Keratinocyte (primary cell): ENCODE measurements around the gene PXDC1. TPM values are rescaled to one million over a fixed set of nuclear protein-coding genes. Genes with fewer than 3 reads are reported as not detected.

Experiments used
- DNase-seq: peaks from one replicate; pipeline ENCODE4 v3.0.0-alpha.2; 2011; ENCODE audit warnings: low read depth, missing footprints, low spot score
- FAIRE-seq: peaks from 2 replicates; lab custom pipeline; 2011; peaks lifted over from hg19 to GRCh38; lab: Jason Lieb, UNC
- H2AFZ ChIP-seq: 2 replicates; pipeline ENCODE4 v1.6.0; 2012; ENCODE audit warnings: low read length, control low read depth, inconsistent platforms; ENCODE audit not compliant: control insufficient read depth
- H3K27ac ChIP-seq: 2 replicates; pipeline ENCODE4 v1.5.1; 2011; ENCODE audit warnings: low read length; ENCODE audit not compliant: control insufficient read depth, insufficient read depth
- H3K27me3 ChIP-seq: 3 replicates; pipeline ENCODE4 v1.6.0; 2011; ENCODE audit warnings: low read length; ENCODE audit not compliant: control insufficient read depth, insufficient read depth; ENCODE audit errors: extremely low read depth
- H3K36me3 ChIP-seq, 2 experiments: 2 replicates in 1 of 2; 3 replicates in 1 of 2; pipeline ENCODE4 v1.5.1; 2011; ENCODE audit warnings: low read length in 2 of 2, mild to moderate bottlenecking in 1 of 2; ENCODE audit not compliant: control insufficient read depth in 2 of 2, insufficient read depth in 2 of 2; ENCODE audit errors: extremely low read depth in 1 of 2
- H3K4me1 ChIP-seq: 3 replicates; pipeline ENCODE4 v1.5.1; 2011; ENCODE audit warnings: low read length; ENCODE audit not compliant: control insufficient read depth, insufficient read depth; ENCODE audit errors: extremely low read depth
- H3K4me2 ChIP-seq: 3 replicates; pipeline ENCODE4 v1.6.0; 2011; ENCODE audit warnings: low read depth, low read length; ENCODE audit not compliant: control insufficient read depth, insufficient read depth; ENCODE audit errors: extremely low read depth
- H3K4me3 ChIP-seq, 3 experiments: fragments of 200-600 bp in 1 of 3; sonication (generic) in 1 of 3; 2 replicates in 2 of 3; 3 replicates in 1 of 3; pipeline ENCODE4 v1.5.1; 2011 to 2016; ENCODE audit warnings: low read length in 3 of 3, mild to moderate bottlenecking in 3 of 3, control low read depth in 2 of 3, inconsistent platforms in 1 of 3, low read depth in 1 of 3, mixed read lengths in 1 of 3, mixed run types in 1 of 3, moderate library complexity in 1 of 3; ENCODE audit not compliant: control insufficient read depth in 2 of 3, insufficient read depth in 2 of 3; ENCODE audit errors: extremely low read depth in 1 of 3
- H3K79me2 ChIP-seq: 2 replicates; pipeline ENCODE4 v1.6.0; 2012; ENCODE audit warnings: low read length; ENCODE audit not compliant: control insufficient read depth, insufficient read depth
- H3K9ac ChIP-seq: 3 replicates; pipeline ENCODE4 v1.6.0; 2011; ENCODE audit warnings: low read length; ENCODE audit not compliant: control insufficient read depth, insufficient read depth; ENCODE audit errors: extremely low read depth
- H3K9me1 ChIP-seq: 3 replicates; pipeline ENCODE4 v1.6.0; 2011; ENCODE audit warnings: low read length; ENCODE audit not compliant: control insufficient read depth, insufficient read depth; ENCODE audit errors: extremely low read depth
- H3K9me3 ChIP-seq: 2 replicates; pipeline ENCODE4 v1.5.1; 2012; ENCODE audit warnings: low read depth, low read length; ENCODE audit not compliant: control insufficient read depth
- H4K20me1 ChIP-seq: 3 replicates; pipeline ENCODE4 v1.6.0; 2011; ENCODE audit warnings: low read length; ENCODE audit not compliant: control insufficient read depth, insufficient read depth; ENCODE audit errors: extremely low read depth
- EZH2 ChIP-seq: IDR thresholded peaks from one replicate; pipeline ENCODE4 v1.6.1; 2012; ENCODE audit warnings: inconsistent platforms, mild to moderate bottlenecking, low read length, moderate library complexity
- dilution Hi-C: fragments of 300-500 bp; cut with MboI; formaldehyde crosslinking; loops from one replicate; pipeline ENCODE4 v1.7.0; 2020; ENCODE audit warnings: low sequenced_read_pairs; ENCODE audit not compliant: extremely low pct_ligation_motif_present
- polyA plus RNA-seq, 5 experiments: library from polyadenylated mRNA; depleted of rRNA in 3 of 5; stranded (reverse) in 3 of 5; stranded (forward) in 1 of 5; unstranded in 1 of 5; fragments of >200 nt; gene quantifications; 1 replicate in 1 of 5; 2 replicates in 3 of 5; 3 replicates in 1 of 5; pipeline versions ENCODE4 v1.2.1 to v1.2.3, GENCODE V29; 2011 to 2012; ENCODE audit warnings: missing spikeins in 2 of 5, low read depth in 1 of 5, low replicate concordance in 1 of 5
- TF ChIP-seq, protein P1 (sequence below), 3 experiments: IDR thresholded peaks in 1 of 3; conservative IDR thresholded peaks in 1 of 3; optimal IDR thresholded peaks in 1 of 3; 2 replicates in 2 of 3; 3 replicates in 1 of 3; pipeline versions ENCODE3 to v1.5.1; 2011; ENCODE audit warnings: low read length in 3 of 3, mild to moderate bottlenecking in 3 of 3, moderate library complexity in 2 of 3, control low read depth in 1 of 3, inconsistent platforms in 1 of 3; ENCODE audit not compliant: insufficient read depth in 2 of 3; ENCODE audit errors: extremely low read depth in 1 of 3

The PXDC1 gene
- polyA plus RNA-seq, 1 donor (not counting 4 experiments of a cell fraction or from before 2014, with no cell fraction given) = 17.1 TPM

DNA sequence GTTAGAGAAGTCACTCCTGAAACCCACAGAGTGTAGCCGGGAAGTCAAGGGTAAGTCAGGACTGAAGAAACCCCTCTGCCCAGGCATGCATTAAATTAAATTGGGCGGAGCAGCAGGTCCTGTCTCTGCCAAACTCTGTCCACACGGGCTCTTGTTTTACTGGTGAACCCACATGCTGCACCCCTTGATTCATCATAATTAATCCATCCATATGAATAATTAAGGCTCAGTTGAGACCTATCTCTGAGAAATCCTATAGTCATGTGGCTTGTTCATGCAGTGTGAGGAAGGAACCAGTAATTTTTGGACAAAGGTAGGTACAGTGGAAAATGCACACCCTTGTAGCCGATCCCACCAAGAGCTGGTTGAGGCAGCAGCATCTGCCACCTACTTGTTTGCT lies 43.0 kb downstream of the PXDC1 start:
- H4K20me1 ChIP-seq = no peaks in the 10 kb centered on the region
- no peak overlapping the region for H3K4me2 ChIP-seq
- H3K4me1 ChIP-seq = peaks cover 8% of the 10 kb centered on the region
- peaks cover 0 to 1% of the 10 kb centered on the region in 2 experiments for H3K36me3 ChIP-seq
- no peak overlapping the region for H3K27ac ChIP-seq
- dilution Hi-C loops = loop anchor here (25.0 kb wide), 1 partner anchor 296 kb away; no protein-coding TSS in a partner anchor
- H2AFZ ChIP-seq = no peak overlapping the region
- TF ChIP-seq, protein P1, sequence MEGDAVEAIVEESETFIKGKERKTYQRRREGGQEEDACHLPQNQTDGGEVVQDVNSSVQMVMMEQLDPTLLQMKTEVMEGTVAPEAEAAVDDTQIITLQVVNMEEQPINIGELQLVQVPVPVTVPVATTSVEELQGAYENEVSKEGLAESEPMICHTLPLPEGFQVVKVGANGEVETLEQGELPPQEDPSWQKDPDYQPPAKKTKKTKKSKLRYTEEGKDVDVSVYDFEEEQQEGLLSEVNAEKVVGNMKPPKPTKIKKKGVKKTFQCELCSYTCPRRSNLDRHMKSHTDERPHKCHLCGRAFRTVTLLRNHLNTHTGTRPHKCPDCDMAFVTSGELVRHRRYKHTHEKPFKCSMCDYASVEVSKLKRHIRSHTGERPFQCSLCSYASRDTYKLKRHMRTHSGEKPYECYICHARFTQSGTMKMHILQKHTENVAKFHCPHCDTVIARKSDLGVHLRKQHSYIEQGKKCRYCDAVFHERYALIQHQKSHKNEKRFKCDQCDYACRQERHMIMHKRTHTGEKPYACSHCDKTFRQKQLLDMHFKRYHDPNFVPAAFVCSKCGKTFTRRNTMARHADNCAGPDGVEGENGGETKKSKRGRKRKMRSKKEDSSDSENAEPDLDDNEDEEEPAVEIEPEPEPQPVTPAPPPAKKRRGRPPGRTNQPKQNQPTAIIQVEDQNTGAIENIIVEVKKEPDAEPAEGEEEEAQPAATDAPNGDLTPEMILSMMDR (optimal IDR thresholded peaks at IDR 0.05 in 1 of 3, IDR thresholded peaks at IDR 0.05 in 1 of 3, conservative IDR thresholded peaks at IDR 0.05 in 1 of 3; ENCODE audit: extremely low read depth in 1 of 3, insufficient read depth in 2 of 3, low read length in 3 of 3) = no peak
- no peak for TF ChIP-seq EZH2
- H3K9me3 ChIP-seq = no peaks in the 10 kb centered on the region
- H3K9ac ChIP-seq = no peak overlapping the region
- DNase-seq = no peak
- FAIRE-seq = no peak
- H3K79me2 ChIP-seq = no peaks in the 10 kb centered on the region
- no peak overlapping the region for H3K4me3 ChIP-seq
- H3K9me1 ChIP-seq = no peaks in the 10 kb centered on the region
- no peaks in the 10 kb centered on the region for H3K27me3 ChIP-seq

DNA sequence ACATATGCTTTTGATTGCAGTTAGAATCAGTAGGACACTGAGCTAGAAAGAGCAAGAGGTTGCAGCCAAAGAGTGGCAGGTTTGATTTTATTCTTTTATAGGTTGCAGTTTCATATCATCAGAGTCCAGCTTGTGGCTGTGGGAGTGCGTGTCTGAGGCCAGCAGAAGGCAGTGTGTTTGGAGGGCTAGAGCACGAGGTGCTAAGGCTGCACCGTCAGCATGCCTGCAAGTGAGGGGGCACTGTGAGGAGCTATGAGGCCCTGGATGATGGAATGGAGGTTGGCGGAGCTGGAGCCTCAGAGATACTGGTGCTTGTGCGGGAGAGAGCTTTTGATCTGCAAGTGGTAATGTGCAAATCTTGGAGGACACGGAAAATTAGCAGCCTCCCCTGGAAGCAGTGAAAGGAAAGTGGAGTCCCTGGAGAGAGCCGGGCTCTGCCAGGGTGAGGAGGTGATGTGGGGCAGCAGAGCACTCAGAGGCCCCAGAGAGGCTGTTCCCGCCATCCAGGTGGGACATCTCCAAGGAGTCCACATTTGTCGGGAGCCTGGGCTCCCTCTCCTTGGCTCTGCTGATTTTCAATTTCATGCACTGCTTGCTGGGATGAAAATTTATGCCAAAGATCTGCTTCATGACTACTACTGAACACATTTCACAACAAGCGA lies 43.6 kb downstream of the PXDC1 start:
- Histone ChIP-seq H2AFZ (no peak overlapping the region), H3K27ac (no peak overlapping the region), H3K9me1 (no peaks in the 10 kb centered on the region), H3K9ac (no peak overlapping the region), H3K9me3 (no peaks in the 10 kb centered on the region), H3K4me1 (peaks cover 8% of the 10 kb centered on the region), H3K4me3 (no peak overlapping the region), H3K36me3 (no peaks in the 10 kb centered on the region), H3K27me3 (no peaks in the 10 kb centered on the region), H4K20me1 (no peaks in the 10 kb centered on the region), H3K79me2 (no peaks in the 10 kb centered on the region), H3K4me2 (no peak overlapping the region)
- no peak for FAIRE-seq
- TF ChIP-seq EZH2 = no peak
- TF ChIP-seq, protein P1 (optimal IDR thresholded peaks at IDR 0.05 in 1 of 3, IDR thresholded peaks at IDR 0.05 in 1 of 3, conservative IDR thresholded peaks at IDR 0.05 in 1 of 3; ENCODE audit: extremely low read depth in 1 of 3, insufficient read depth in 2 of 3, low read length in 3 of 3) = no peak
- DNase-seq = no peak
- dilution Hi-C loops = loop anchor here (25.0 kb wide), 1 partner anchor 296 kb away; no protein-coding TSS in a partner anchor
